Calu3 (cell line): ENCODE results near the gene HS6ST3. TPM values are rescaled to one million over a fixed set of nuclear protein-coding genes. Genes with fewer than 3 reads are reported as not detected.

Experiments
- BruUV-seq: library from RNA; stranded (reverse); fragments of 400-500 nt; replicated peaks from 2 replicates; lab custom pipeline; 2021; lab: Mats Ljungman, UMichigan
- CTCF ChIA-PET: fragments of 300-600 bp; sonication (Branson Sonifier 250); formaldehyde crosslinking; loops from one replicate; lab custom pipeline; 2022; ENCODE audit warnings: antibody characterized with exemption; lab: Charles Lee
- DNase-seq: peaks from one replicate; pipeline ENCODE4 v3.0.0; 2022
- H3K27ac Mint-ChIP-seq: one replicate; pipeline ENCODE4 v1.8.0; 2022; ENCODE audit warnings: mixed read lengths; ENCODE audit not compliant: unreplicated experiment
- H3K27me3 Mint-ChIP-seq: one replicate; pipeline ENCODE4 v1.8.0; 2022; ENCODE audit warnings: mixed read lengths; ENCODE audit not compliant: unreplicated experiment
- H3K36me3 Mint-ChIP-seq: one replicate; pipeline ENCODE4 v1.8.0; 2022; ENCODE audit warnings: mild to moderate bottlenecking, moderate library complexity, mixed read lengths; ENCODE audit not compliant: insufficient read depth, unreplicated experiment
- H3K4me1 Mint-ChIP-seq: one replicate; pipeline ENCODE4 v1.8.0; 2022; ENCODE audit warnings: mild to moderate bottlenecking, low read depth, mixed read lengths; ENCODE audit not compliant: unreplicated experiment
- H3K4me3 Mint-ChIP-seq: one replicate; pipeline ENCODE4 v1.8.0; 2022; ENCODE audit warnings: mild to moderate bottlenecking, low read depth, moderate library complexity, mixed read lengths; ENCODE audit not compliant: unreplicated experiment
- H3K9me3 Mint-ChIP-seq: one replicate; pipeline ENCODE4 v1.8.0; 2022; ENCODE audit warnings: low read depth, mixed read lengths; ENCODE audit not compliant: unreplicated experiment
- intact Hi-C: fragments of 100-400 bp; cut with micrococcal nuclease; formaldehyde crosslinking; loops from one replicate; pipeline ENCODE4 v1.10.0; 2022; ENCODE audit not compliant: unreplicated experiment
- total RNA-seq: library from RNA; stranded (reverse); gene quantifications from 2 replicates; pipeline ENCODE4 v1.2.3, GENCODE V29; 2022
- TF ChIP-seq, protein P1 (sequence below): fragments of 200-600 bp; IDR thresholded peaks from one replicate; pipeline ENCODE4 v1.8.0; 2022; ENCODE audit warnings: antibody characterized with exemption; ENCODE audit not compliant: unreplicated experiment

HS6ST3 gene
- total RNA-seq, 1 experiment from 2014 or later: not detected

- H3K27ac Mint-ChIP-seq: no peak overlapping the region
- no peaks in the 10 kb centered on the region for H3K9me3 Mint-ChIP-seq
- no peak overlapping the region for H3K4me3 Mint-ChIP-seq
- no peak for DNase-seq
- no TSS peak for BruUV-seq
- intact Hi-C loops: no loop called here
- H3K36me3 Mint-ChIP-seq: no peaks in the 10 kb centered on the region
- no peaks in the 10 kb centered on the region for H3K27me3 Mint-ChIP-seq
- TF ChIP-seq, protein P1, sequence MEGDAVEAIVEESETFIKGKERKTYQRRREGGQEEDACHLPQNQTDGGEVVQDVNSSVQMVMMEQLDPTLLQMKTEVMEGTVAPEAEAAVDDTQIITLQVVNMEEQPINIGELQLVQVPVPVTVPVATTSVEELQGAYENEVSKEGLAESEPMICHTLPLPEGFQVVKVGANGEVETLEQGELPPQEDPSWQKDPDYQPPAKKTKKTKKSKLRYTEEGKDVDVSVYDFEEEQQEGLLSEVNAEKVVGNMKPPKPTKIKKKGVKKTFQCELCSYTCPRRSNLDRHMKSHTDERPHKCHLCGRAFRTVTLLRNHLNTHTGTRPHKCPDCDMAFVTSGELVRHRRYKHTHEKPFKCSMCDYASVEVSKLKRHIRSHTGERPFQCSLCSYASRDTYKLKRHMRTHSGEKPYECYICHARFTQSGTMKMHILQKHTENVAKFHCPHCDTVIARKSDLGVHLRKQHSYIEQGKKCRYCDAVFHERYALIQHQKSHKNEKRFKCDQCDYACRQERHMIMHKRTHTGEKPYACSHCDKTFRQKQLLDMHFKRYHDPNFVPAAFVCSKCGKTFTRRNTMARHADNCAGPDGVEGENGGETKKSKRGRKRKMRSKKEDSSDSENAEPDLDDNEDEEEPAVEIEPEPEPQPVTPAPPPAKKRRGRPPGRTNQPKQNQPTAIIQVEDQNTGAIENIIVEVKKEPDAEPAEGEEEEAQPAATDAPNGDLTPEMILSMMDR: no peak
- no peaks in the 10 kb centered on the region for H3K4me1 Mint-ChIP-seq
- CTCF ChIA-PET: no interaction called here
Observed at GRCh38 chr13:96797136-96797535, 707.2 kb downstream of the HS6ST3 start.

- BruUV-seq: no TSS peak
- Mint-ChIP-seq H3K36me3 (no peaks in the 10 kb centered on the region), H3K27ac (no peak overlapping the region), H3K4me1 (no peaks in the 10 kb centered on the region), H3K9me3 (no peaks in the 10 kb centered on the region), H3K27me3 (no peaks in the 10 kb centered on the region), H3K4me3 (no peak overlapping the region)
- DNase-seq: no peak
- intact Hi-C loops: no loop called here
- TF ChIP-seq, protein P1: no peak
- CTCF ChIA-PET: no interaction called here
Observed at GRCh38 chr13:96803456-96804100, 713.7 kb downstream of the HS6ST3 start.

DNA sequence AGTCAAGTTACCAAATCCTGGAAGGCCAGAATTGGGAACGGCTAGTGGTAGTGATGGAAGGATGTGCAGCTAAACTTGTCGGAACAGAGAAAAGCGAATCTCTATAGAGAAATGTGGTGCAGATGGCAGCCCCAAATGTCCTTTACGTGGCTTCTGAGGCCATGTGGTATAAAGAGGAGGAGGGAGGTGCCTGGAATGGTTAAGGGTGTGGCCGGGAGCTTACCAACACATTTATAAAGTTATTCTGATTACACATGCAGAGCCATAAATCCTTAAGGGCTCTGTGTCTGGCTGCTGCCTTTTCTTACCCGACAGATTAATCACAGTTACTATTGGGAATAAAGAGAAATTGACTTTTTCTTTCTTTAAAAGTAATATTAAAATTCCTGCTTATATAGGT, 714.3 kb downstream of the HS6ST3 start:
- BruUV-seq: no TSS peak
- H3K4me3 Mint-ChIP-seq: no peak overlapping the region
- no peak for DNase-seq
- no peaks in the 10 kb centered on the region for H3K9me3 Mint-ChIP-seq
- TF ChIP-seq, protein P1: no peak
- intact Hi-C loops: no loop called here
- no peaks in the 10 kb centered on the region for H3K27me3 Mint-ChIP-seq
- H3K27ac Mint-ChIP-seq: no peak overlapping the region
- H3K36me3 Mint-ChIP-seq: no peaks in the 10 kb centered on the region
- CTCF ChIA-PET: no interaction called here
- no peaks in the 10 kb centered on the region for H3K4me1 Mint-ChIP-seq

- no peaks in the 10 kb centered on the region for H3K36me3 Mint-ChIP-seq
- BruUV-seq: no TSS peak
- intact Hi-C loops: no loop called here
- H3K27me3 Mint-ChIP-seq: no peaks in the 10 kb centered on the region
- H3K4me1 Mint-ChIP-seq: no peaks in the 10 kb centered on the region
- DNase-seq: no peak
- H3K9me3 Mint-ChIP-seq: no peaks in the 10 kb centered on the region
- H3K27ac Mint-ChIP-seq: no peak overlapping the region
- CTCF ChIA-PET: no interaction called here
- TF ChIP-seq, protein P1: no peak
- no peak overlapping the region for H3K4me3 Mint-ChIP-seq
Observed at GRCh38 chr13:96806746-96807145, 716.8 kb downstream of the HS6ST3 start.
